8988T (cell line): ENCODE data around the gene CAD.
A peak's percentile ranks its signal among the peaks of the same experiment; 100 is the strongest.

ENCODE experiments used
- DNase-seq: peaks from one replicate; pipeline ENCODE4 v3.0.0; 2011

Gene CAD

GRCh38 chr2:27231921-27232320 is 14.8 kb downstream of the CAD start:
- DNase-seq: no peak

- no peak for DNase-seq
Observed at GRCh38 chr2:27233341-27233740, 16.2 kb downstream of the CAD start.

- DNase-seq: no peak
Observed at GRCh38 chr2:27236136-27236535, 19.0 kb downstream of the CAD start.

GRCh38 chr2:27236626-27237025 is 19.5 kb downstream of the CAD start:
- DNase-seq: no peak

GRCh38 chr2:27237341-27237945 is 20.3 kb downstream of the CAD start:
- DNase-seq: no peak

- no peak for DNase-seq
Observed at GRCh38 chr2:27238976-27239375, 21.8 kb downstream of the CAD start.

- DNase-seq: no peak
Observed at GRCh38 chr2:27240406-27240805, 23.2 kb downstream of the CAD start.

- no peak for DNase-seq
Observed at GRCh38 chr2:27241761-27242613, 24.8 kb downstream of the CAD start.

GRCh38 chr2:27242614-27242951 is 25.4 kb downstream of the CAD start:
- no peak for DNase-seq

- DNase-seq: no peak
Observed at GRCh38 chr2:27243391-27244130, 26.4 kb downstream of the CAD start.

GRCh38 chr2:27245116-27245515 is 27.9 kb downstream of the CAD start:
- DNase-seq: no peak

- no peak for DNase-seq
Observed at GRCh38 chr2:27245626-27246025, 28.5 kb downstream of the CAD start.

GRCh38 chr2:27247893-27248292 is 30.7 kb downstream of the CAD start:
- DNase-seq: no peak

GRCh38 chr2:27249159-27249890 is 32.2 kb downstream of the CAD start:
- no peak for DNase-seq

- DNase-seq: peak; percentile 85
Observed at GRCh38 chr2:27249891-27250651, 32.9 kb downstream of the CAD start.

- no peak for DNase-seq
Observed at GRCh38 chr2:27250652-27251379, 33.6 kb downstream of the CAD start.

- DNase-seq: no peak
Observed at GRCh38 chr2:27251766-27252165, 34.6 kb downstream of the CAD start.

GRCh38 chr2:27255187-27255586 is 38.0 kb downstream of the CAD start:
- DNase-seq: peak; percentile 20

GRCh38 chr2:27255660-27256059 is 38.5 kb downstream of the CAD start:
- DNase-seq: peak; percentile 6

GRCh38 chr2:27256855-27257454 is 39.8 kb downstream of the CAD start:
- peak; percentile 7 for DNase-seq

- peak; percentile 6 for DNase-seq
Observed at GRCh38 chr2:27258051-27258450, 40.9 kb downstream of the CAD start.
